Measurements from ENCODE around the gene ZNF19. TPM values are rescaled to one million over a fixed set of nuclear protein-coding genes. Genes with fewer than 3 reads are reported as not detected.
A peak's percentile ranks its signal among the peaks of the same experiment; 100 is the strongest.

Gene ZNF19
- total RNA-seq, 1 donor from 2014 or later: 0.81 TPM

GRCh38 chr16:71501547-71501946 lies 12.4 kb upstream of the ZNF19 start:
- peak; percentile 33 for TF ChIP-seq CTCF (conservative IDR thresholded peaks at IDR 0.05; ENCODE audit: low read depth, low read length)
- H3K4me3 ChIP-seq (ENCODE audit: low read depth, low read length): no peak overlapping the region
- DNase-seq (ENCODE audit: low read depth): peak; percentile 2

- no peak for DNase-seq (ENCODE audit: low read depth)
- H3K4me3 ChIP-seq (ENCODE audit: low read depth, low read length): no peak overlapping the region
- TF ChIP-seq CTCF (conservative IDR thresholded peaks at IDR 0.05; ENCODE audit: low read depth, low read length): peak; percentile 13
These were observed 11.8 kb upstream of the ZNF19 start for GRCh38 chr16:71500964-71501363.

GRCh38 chr16:71499775-71500364 lies 10.7 kb upstream of the ZNF19 start:
- peak; percentile 10 for DNase-seq (ENCODE audit: low read depth)
- H3K4me3 ChIP-seq (ENCODE audit: low read depth, low read length): no peak overlapping the region
- peak; percentile 75 for TF ChIP-seq CTCF (conservative IDR thresholded peaks at IDR 0.05; ENCODE audit: low read depth, low read length)

GRCh38 chr16:71498031-71498430 lies 8.9 kb upstream of the ZNF19 start:
- no peak for DNase-seq (ENCODE audit: low read depth)
- no peak for TF ChIP-seq CTCF (conservative IDR thresholded peaks at IDR 0.05; ENCODE audit: low read depth, low read length)
- no peak overlapping the region for H3K4me3 ChIP-seq (ENCODE audit: low read depth, low read length)

- TF ChIP-seq CTCF (conservative IDR thresholded peaks at IDR 0.05; ENCODE audit: low read depth, low read length): no peak
- no peak overlapping the region for H3K4me3 ChIP-seq (ENCODE audit: low read depth, low read length)
- DNase-seq (ENCODE audit: low read depth): no peak
These were observed 4.1 kb upstream of the ZNF19 start for GRCh38 chr16:71493213-71493612.

- TF ChIP-seq CTCF (conservative IDR thresholded peaks at IDR 0.05; ENCODE audit: low read depth, low read length): no peak
- H3K4me3 ChIP-seq (ENCODE audit: low read depth, low read length): no peak overlapping the region
- DNase-seq (ENCODE audit: low read depth): no peak
These were observed 3.7 kb upstream of the ZNF19 start for GRCh38 chr16:71492786-71493185.

- TF ChIP-seq CTCF (conservative IDR thresholded peaks at IDR 0.05; ENCODE audit: low read depth, low read length): no peak
- H3K4me3 ChIP-seq (ENCODE audit: low read depth, low read length): no peak overlapping the region
- DNase-seq (ENCODE audit: low read depth): no peak
These were observed 1.9 kb upstream of the ZNF19 start for GRCh38 chr16:71491054-71491453.
